Measurements from ENCODE around the gene ZNF286A. TPM values are rescaled to one million over a fixed set of nuclear protein-coding genes. Genes with fewer than 3 reads are reported as not detected.

ZNF286A gene
- total RNA-seq, 1 experiment from 2014 or later = 19.4 TPM

- no peak for TF ChIP-seq CTCF (IDR thresholded peaks at IDR 0.05; ENCODE audit: insufficient read depth in 1 of 2, low read depth in 1 of 2, low read length in 1 of 2, severe bottlenecking in 1 of 2, unreplicated experiment in 1 of 2)
- BruUV-seq (replicated peaks) = no TSS peak
- intact Hi-C loops (cut with micrococcal nuclease; ENCODE audit: unreplicated experiment) = no loop called here
- H3K27ac Mint-ChIP-seq (ENCODE audit: unreplicated experiment) = no peak overlapping the region
- Histone ChIP-seq H3K27me3 (replicated peaks; ENCODE audit: control insufficient read depth, insufficient read depth, low read length) (no peaks in the 10 kb centered on the region), H3K4me1 (no peaks in the 10 kb centered on the region), H3K9me3 (no peaks in the 10 kb centered on the region), H3K36me3 (ENCODE audit: control insufficient read depth, insufficient read depth, low read length) (no peaks in the 10 kb centered on the region), H3K4me3 (ENCODE audit: low read depth, low read length) (no peak overlapping the region)
- no peaks in the 10 kb centered on the region for H3K4me1 Mint-ChIP-seq (ENCODE audit: low read depth, unreplicated experiment)
- H3K36me3 Mint-ChIP-seq (ENCODE audit: insufficient read depth, unreplicated experiment) = no peaks in the 10 kb centered on the region
- no peaks in the 10 kb centered on the region for H3K9me3 Mint-ChIP-seq (ENCODE audit: unreplicated experiment)
- CTCF ChIA-PET = no interaction called here
- no peaks in the 10 kb centered on the region for H3K27me3 Mint-ChIP-seq (ENCODE audit: insufficient read depth, unreplicated experiment)
- POLR2A ChIA-PET = no interaction called here
- DNase-seq = no peak
- H3K4me3 Mint-ChIP-seq (ENCODE audit: unreplicated experiment) = no peak overlapping the region
Measured at GRCh38 chr17:15741624-15742023, 42.1 kb downstream of the ZNF286A start.

GRCh38 chr17:15742051-15742795, 42.7 kb downstream of the ZNF286A start:
- H3K9me3 Mint-ChIP-seq (ENCODE audit: unreplicated experiment) = no peaks in the 10 kb centered on the region
- CTCF ChIA-PET = no interaction called here
- H3K36me3 ChIP-seq (ENCODE audit: control insufficient read depth, insufficient read depth, low read length) = no peaks in the 10 kb centered on the region
- H3K4me3 Mint-ChIP-seq (ENCODE audit: unreplicated experiment) = no peak overlapping the region
- H3K4me3 ChIP-seq (ENCODE audit: low read depth, low read length) = no peak overlapping the region
- H3K27me3 Mint-ChIP-seq (ENCODE audit: insufficient read depth, unreplicated experiment) = no peaks in the 10 kb centered on the region
- POLR2A ChIA-PET = no interaction called here
- DNase-seq = no peak
- no peaks in the 10 kb centered on the region for H3K27me3 ChIP-seq (replicated peaks; ENCODE audit: control insufficient read depth, insufficient read depth, low read length)
- H3K27ac Mint-ChIP-seq (ENCODE audit: unreplicated experiment) = no peak overlapping the region
- H3K4me1 ChIP-seq = no peaks in the 10 kb centered on the region
- H3K9me3 ChIP-seq = no peaks in the 10 kb centered on the region
- TF ChIP-seq CTCF (IDR thresholded peaks at IDR 0.05; ENCODE audit: insufficient read depth in 1 of 2, low read depth in 1 of 2, low read length in 1 of 2, severe bottlenecking in 1 of 2, unreplicated experiment in 1 of 2) = no peak
- intact Hi-C loops (cut with micrococcal nuclease; ENCODE audit: unreplicated experiment) = no loop called here
- no peaks in the 10 kb centered on the region for H3K36me3 Mint-ChIP-seq (ENCODE audit: insufficient read depth, unreplicated experiment)
- no TSS peak for BruUV-seq (replicated peaks)
- no peaks in the 10 kb centered on the region for H3K4me1 Mint-ChIP-seq (ENCODE audit: low read depth, unreplicated experiment)

GRCh38 chr17:15742921-15743320, 43.4 kb downstream of the ZNF286A start:
- no peaks in the 10 kb centered on the region for H3K4me1 Mint-ChIP-seq (ENCODE audit: low read depth, unreplicated experiment)
- ChIA-PET CTCF (no interaction called here), POLR2A (no interaction called here)
- Histone ChIP-seq H3K4me1 (no peaks in the 10 kb centered on the region), H3K9me3 (no peaks in the 10 kb centered on the region), H3K27me3 (replicated peaks; ENCODE audit: control insufficient read depth, insufficient read depth, low read length) (no peaks in the 10 kb centered on the region), H3K36me3 (ENCODE audit: control insufficient read depth, insufficient read depth, low read length) (no peaks in the 10 kb centered on the region), H3K4me3 (ENCODE audit: low read depth, low read length) (no peak overlapping the region)
- intact Hi-C loops (cut with micrococcal nuclease; ENCODE audit: unreplicated experiment) = no loop called here
- no peaks in the 10 kb centered on the region for H3K27me3 Mint-ChIP-seq (ENCODE audit: insufficient read depth, unreplicated experiment)
- TF ChIP-seq CTCF (IDR thresholded peaks at IDR 0.05; ENCODE audit: insufficient read depth in 1 of 2, low read depth in 1 of 2, low read length in 1 of 2, severe bottlenecking in 1 of 2, unreplicated experiment in 1 of 2) = no peak
- H3K36me3 Mint-ChIP-seq (ENCODE audit: insufficient read depth, unreplicated experiment) = no peaks in the 10 kb centered on the region
- DNase-seq = no peak
- H3K4me3 Mint-ChIP-seq (ENCODE audit: unreplicated experiment) = no peak overlapping the region
- H3K9me3 Mint-ChIP-seq (ENCODE audit: unreplicated experiment) = no peaks in the 10 kb centered on the region
- no peak overlapping the region for H3K27ac Mint-ChIP-seq (ENCODE audit: unreplicated experiment)
- no TSS peak for BruUV-seq (replicated peaks)

Data from Caco-2 (cell line).